ENCODE data around the gene RPTOR.

GRCh38 chr17:80839026-80839345 lies 294.3 kb downstream of the RPTOR start:
- TF ChIP-seq EZH2 (IDR thresholded peaks at IDR 0.05; ENCODE audit: borderline replicate concordance, low read length) (no peak), CTCF (IDR thresholded peaks at IDR 0.05; ENCODE audit: low read length) (no peak)

Data from OCI-LY1 (cell line).